CD4-positive, CD25-positive, alpha-beta regulatory T cell (primary cell): ENCODE results near the gene TLR9. TPM values are rescaled to one million over a fixed set of nuclear protein-coding genes. Genes with fewer than 3 reads are reported as not detected.

ENCODE experiments used
- ATAC-seq, 2 donors: fragments of 150-1000 bp; cut with Tn5 transposase; one replicate each; pipeline ENCODE4 v1.10.0; 2021; ENCODE audit warnings: low read depth in 2 of 2, moderate number of reproducible peaks in 2 of 2, moderate library complexity in 1 of 2
- DNase-seq, 3 donors: peaks; one replicate each; pipeline versions ENCODE4 v3.0.0 to v3.0.0-alpha.2; 2012 to 2022; ENCODE audit warnings: mixed read lengths in 1 of 3
- H3K27ac ChIP-seq: one replicate; pipeline ENCODE4 v1.7.0; 2013; ENCODE audit warnings: mild to moderate bottlenecking, low read length; ENCODE audit not compliant: insufficient read depth, poor library complexity, severe bottlenecking
- H3K27me3 ChIP-seq: one replicate; pipeline ENCODE4 v1.7.0; 2013; ENCODE audit warnings: low read length; ENCODE audit not compliant: control insufficient read depth, insufficient read depth
- H3K36me3 ChIP-seq: one replicate; pipeline ENCODE4 v1.7.0; 2013; ENCODE audit warnings: mild to moderate bottlenecking, low read length, moderate library complexity; ENCODE audit not compliant: control insufficient read depth, insufficient read depth
- H3K4me1 ChIP-seq: 2 replicates; pipeline ENCODE4 v1.7.0; 2013; ENCODE audit warnings: mild to moderate bottlenecking, low read length; ENCODE audit not compliant: insufficient read depth, control insufficient read depth, poor library complexity, severe bottlenecking
- H3K4me3 ChIP-seq: one replicate; pipeline ENCODE4 v1.7.0; 2013; ENCODE audit warnings: low read depth, mild to moderate bottlenecking, low read length, moderate library complexity
- H3K9me3 ChIP-seq, 2 experiments: 1 replicate in 1 of 2; 2 replicates in 1 of 2; pipeline ENCODE4 v1.7.0; 2013; ENCODE audit warnings: low read length in 2 of 2, mild to moderate bottlenecking in 1 of 2, moderate library complexity in 1 of 2; ENCODE audit not compliant: control insufficient read depth in 2 of 2
- H3K27ac Mint-ChIP-seq, 3 donors: one replicate each; pipeline ENCODE4 v1.8.0; 2020 to 2022; ENCODE audit warnings: mild to moderate bottlenecking in 3 of 3, mixed read lengths in 3 of 3, moderate library complexity in 2 of 3
- H3K27me3 Mint-ChIP-seq: one replicate; pipeline ENCODE4 v1.8.0; 2022; ENCODE audit warnings: mild to moderate bottlenecking, mixed read lengths
- H3K36me3 Mint-ChIP-seq: one replicate; pipeline ENCODE4 v1.8.0; 2020; ENCODE audit warnings: mixed read lengths
- H3K4me1 Mint-ChIP-seq, 4 donors: one replicate each; pipeline ENCODE4 v1.8.0; 2020 to 2022; ENCODE audit warnings: mixed read lengths in 4 of 4, mild to moderate bottlenecking in 1 of 4
- H3K4me3 Mint-ChIP-seq, 4 donors: one replicate each; pipeline ENCODE4 v1.8.0; 2020 to 2022; ENCODE audit warnings: mild to moderate bottlenecking in 4 of 4, mixed read lengths in 4 of 4, moderate library complexity in 3 of 4
- H3K9me3 Mint-ChIP-seq, 7 donors: one replicate each; pipeline ENCODE4 v1.8.0; 2020 to 2022; ENCODE audit warnings: mixed read lengths in 7 of 7, mild to moderate bottlenecking in 3 of 7, moderate library complexity in 2 of 7
- polyA plus RNA-seq, 4 donors: library from polyadenylated mRNA; unstranded; fragments of 300-500 nt; fragmentation: Illumina TruSeq; gene quantifications; one replicate each; pipeline ENCODE4 v1.2.3, GENCODE V29; 2021
- total RNA-seq: library from RNA; stranded (reverse); gene quantifications from one replicate; pipeline ENCODE4 v1.2.3, GENCODE V29; 2022

TLR9 gene
- total and polyA plus RNA-seq, 5 donors from 2014 or later: 0.16 to 0.27 TPM; not detected in 3

GRCh38 chr3:52268036-52268435 lies 42.6 kb upstream of the TLR9 start:
- H3K4me3 ChIP-seq: peak overlapping the region; percentile 43
- H3K9me3 ChIP-seq: no peaks in the 10 kb centered on the region
- Mint-ChIP-seq H3K36me3 (peaks cover 62% of the 10 kb centered on the region), H3K27me3 (no peaks in the 10 kb centered on the region), H3K4me3 (peak overlapping the region; percentile 42 to 95 (median 70)), H3K4me1 (peaks cover 33 to 90% (median 66%) of the 10 kb centered on the region in 4 donors), H3K27ac (peak overlapping the region; percentile 59 to 91 (median 87)), H3K9me3 (peaks cover 0 to 2% (median 0%) of the 10 kb centered on the region in 7 donors)
- ATAC-seq (peak; percentile 77 to 80), DNase-seq (no peak)
- H3K36me3 ChIP-seq: peaks cover 68% of the 10 kb centered on the region
- no peaks in the 10 kb centered on the region for H3K27me3 ChIP-seq
- H3K27ac ChIP-seq: peak overlapping the region; percentile 82
- H3K4me1 ChIP-seq: peaks cover 65% of the 10 kb centered on the region

GRCh38 chr3:52265387-52265786 lies 39.9 kb upstream of the TLR9 start:
- Histone ChIP-seq H3K36me3 (peaks cover 89% of the 10 kb centered on the region), H3K9me3 (no peaks in the 10 kb centered on the region), H3K4me1 (peaks cover 57% of the 10 kb centered on the region), H3K27me3 (no peaks in the 10 kb centered on the region), H3K27ac (no peak overlapping the region), H3K4me3 (no peak overlapping the region)
- peak overlapping the region in 1 of 3 donors; percentile 41 for H3K27ac Mint-ChIP-seq
- DNase-seq (no peak), ATAC-seq (no peak)
- H3K9me3 Mint-ChIP-seq: peaks cover 0 to 2% (median 0%) of the 10 kb centered on the region in 7 donors
- H3K36me3 Mint-ChIP-seq: peaks cover 60% of the 10 kb centered on the region
- H3K27me3 Mint-ChIP-seq: no peaks in the 10 kb centered on the region
- peak overlapping the region in 1 of 4 donors; percentile 10 for H3K4me3 Mint-ChIP-seq
- H3K4me1 Mint-ChIP-seq: peaks cover 31 to 91% (median 59%) of the 10 kb centered on the region in 4 donors

GRCh38 chr3:52262447-52262846 lies 37.0 kb upstream of the TLR9 start:
- Mint-ChIP-seq H3K4me3 (peak overlapping the region in 2 of 4 donors; percentile 46 to 70), H3K36me3 (peaks cover 66% of the 10 kb centered on the region), H3K9me3 (peaks cover 0 to 2% (median 0%) of the 10 kb centered on the region in 7 donors), H3K4me1 (peaks cover 33 to 90% (median 52%) of the 10 kb centered on the region in 4 donors), H3K27me3 (no peaks in the 10 kb centered on the region), H3K27ac (peak overlapping the region; percentile 9 to 94 (median 32))
- Histone ChIP-seq H3K36me3 (peaks cover 99% of the 10 kb centered on the region), H3K27ac (no peak overlapping the region), H3K4me3 (peak overlapping the region; percentile 51), H3K27me3 (no peaks in the 10 kb centered on the region), H3K9me3 (no peaks in the 10 kb centered on the region), H3K4me1 (peaks cover 37% of the 10 kb centered on the region)
- ATAC-seq (no peak), DNase-seq (no peak)

- Histone ChIP-seq H3K36me3 (peaks cover 92% of the 10 kb centered on the region), H3K27ac (peak overlapping the region; percentile 25), H3K4me3 (no peak overlapping the region), H3K4me1 (peaks cover 49% of the 10 kb centered on the region), H3K9me3 (no peaks in the 10 kb centered on the region), H3K27me3 (no peaks in the 10 kb centered on the region)
- DNase-seq: no peak
- Mint-ChIP-seq H3K4me1 (peaks cover 27 to 97% (median 60%) of the 10 kb centered on the region in 4 donors), H3K36me3 (peaks cover 70% of the 10 kb centered on the region), H3K4me3 (no peak overlapping the region), H3K27me3 (no peaks in the 10 kb centered on the region), H3K27ac (peak overlapping the region in 1 of 3 donors; percentile 81), H3K9me3 (peaks cover 0 to under 1% (median 0%) of the 10 kb centered on the region in 7 donors)
- ATAC-seq: no peak
These were observed 34.0 kb upstream of the TLR9 start for GRCh38 chr3:52259448-52259847.

- Histone ChIP-seq H3K27me3 (no peaks in the 10 kb centered on the region), H3K36me3 (peaks cover 88% of the 10 kb centered on the region), H3K4me3 (no peak overlapping the region), H3K9me3 (no peaks in the 10 kb centered on the region), H3K27ac (peak overlapping the region; percentile 25), H3K4me1 (peaks cover 51% of the 10 kb centered on the region)
- Mint-ChIP-seq H3K27ac (peak overlapping the region in 1 of 3 donors; percentile 81), H3K4me3 (peak overlapping the region in 1 of 4 donors; percentile 15), H3K9me3 (no peaks in the 10 kb centered on the region), H3K27me3 (no peaks in the 10 kb centered on the region), H3K4me1 (peaks cover 24 to 97% (median 60%) of the 10 kb centered on the region in 4 donors), H3K36me3 (peaks cover 66% of the 10 kb centered on the region)
- no peak for ATAC-seq
- DNase-seq: no peak
These were observed 33.6 kb upstream of the TLR9 start for GRCh38 chr3:52259035-52259434.

- DNase-seq (no peak), ATAC-seq (no peak)
- Mint-ChIP-seq H3K36me3 (peaks cover 58% of the 10 kb centered on the region), H3K27ac (peak overlapping the region; percentile 56 to 81 (median 59)), H3K4me1 (peaks cover 16 to 97% (median 59%) of the 10 kb centered on the region in 4 donors), H3K4me3 (peak overlapping the region in 1 of 4 donors; percentile 15), H3K27me3 (no peaks in the 10 kb centered on the region), H3K9me3 (no peaks in the 10 kb centered on the region)
- Histone ChIP-seq H3K9me3 (no peaks in the 10 kb centered on the region), H3K36me3 (peaks cover 76% of the 10 kb centered on the region), H3K4me1 (peaks cover 56% of the 10 kb centered on the region), H3K27ac (peak overlapping the region; percentile 57), H3K4me3 (no peak overlapping the region), H3K27me3 (no peaks in the 10 kb centered on the region)
These were observed 32.5 kb upstream of the TLR9 start for GRCh38 chr3:52257911-52258310.

GRCh38 chr3:52256622-52257021 lies 31.2 kb upstream of the TLR9 start:
- peak overlapping the region; percentile 60 to 98 (median 94) for H3K27ac Mint-ChIP-seq
- H3K4me3 Mint-ChIP-seq: peak overlapping the region in 1 of 4 donors; percentile 39
- Histone ChIP-seq H3K27me3 (no peaks in the 10 kb centered on the region), H3K27ac (no peak overlapping the region), H3K9me3 (no peaks in the 10 kb centered on the region), H3K4me3 (no peak overlapping the region), H3K4me1 (peaks cover 57% of the 10 kb centered on the region), H3K36me3 (peaks cover 64% of the 10 kb centered on the region)
- no peaks in the 10 kb centered on the region for H3K9me3 Mint-ChIP-seq
- DNase-seq: no peak
- no peaks in the 10 kb centered on the region for H3K27me3 Mint-ChIP-seq
- peaks cover 15 to 96% (median 61%) of the 10 kb centered on the region in 4 donors for H3K4me1 Mint-ChIP-seq
- ATAC-seq: no peak
- H3K36me3 Mint-ChIP-seq: peaks cover 54% of the 10 kb centered on the region

GRCh38 chr3:52256159-52256558 lies 30.7 kb upstream of the TLR9 start:
- no peak for DNase-seq
- H3K27ac ChIP-seq: peak overlapping the region; percentile 95
- H3K27ac Mint-ChIP-seq: peak overlapping the region; percentile 39 to 98 (median 94)
- peaks cover 60% of the 10 kb centered on the region for H3K36me3 ChIP-seq
- peaks cover 51% of the 10 kb centered on the region for H3K36me3 Mint-ChIP-seq
- no peaks in the 10 kb centered on the region for H3K27me3 Mint-ChIP-seq
- H3K4me1 Mint-ChIP-seq: peaks cover 12 to 96% (median 57%) of the 10 kb centered on the region in 4 donors
- no peak overlapping the region for H3K4me3 ChIP-seq
- ATAC-seq: no peak
- peak overlapping the region in 1 of 4 donors; percentile 39 for H3K4me3 Mint-ChIP-seq
- H3K9me3 ChIP-seq: no peaks in the 10 kb centered on the region
- no peaks in the 10 kb centered on the region for H3K9me3 Mint-ChIP-seq
- peaks cover 53% of the 10 kb centered on the region for H3K4me1 ChIP-seq
- no peaks in the 10 kb centered on the region for H3K27me3 ChIP-seq
